ENCODE measurements around the gene ADGRB2.

The ADGRB2 gene

GRCh38 chr1:31702836-31703404 lies 61.2 kb downstream of the ADGRB2 start:
- no peak for DNase-seq (ENCODE audit: low read depth)

GRCh38 chr1:31701091-31701736 lies 62.9 kb downstream of the ADGRB2 start:
- peak; percentile 20 for DNase-seq (ENCODE audit: low read depth)

DNA sequence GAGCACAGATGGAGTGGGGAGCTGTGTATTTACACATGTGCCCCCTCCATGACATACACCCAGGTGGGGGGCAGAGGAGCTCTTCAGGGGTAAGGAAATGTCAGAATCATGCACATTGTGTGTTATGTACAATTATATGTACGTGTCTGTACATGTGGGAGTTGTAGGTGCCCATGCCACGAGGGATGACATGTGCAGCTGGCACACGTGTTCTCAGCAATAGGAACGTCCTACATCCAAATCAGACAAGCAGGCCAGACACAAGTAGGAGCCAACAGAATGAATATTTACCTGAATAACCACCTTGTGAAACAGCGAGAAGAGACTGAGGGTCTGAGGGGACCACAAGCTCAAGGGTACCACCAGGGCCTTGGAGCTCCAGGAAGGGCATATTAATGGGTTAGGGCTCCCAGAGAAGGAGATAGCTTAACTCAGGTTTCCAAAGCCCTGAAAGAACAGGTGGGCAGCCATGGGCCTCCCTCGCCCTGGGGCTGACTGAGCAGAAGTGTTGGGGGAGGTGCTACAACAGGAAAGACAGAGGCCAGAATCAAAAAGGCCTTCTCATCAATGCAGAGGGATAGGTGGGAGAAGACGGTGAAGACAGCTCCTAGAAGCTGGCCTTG lies 63.6 kb downstream of the ADGRB2 start:
- no peak for DNase-seq (ENCODE audit: low read depth)

GRCh38 chr1:31699341-31699891 lies 64.7 kb downstream of the ADGRB2 start:
- no peak for DNase-seq (ENCODE audit: low read depth)

DNA sequence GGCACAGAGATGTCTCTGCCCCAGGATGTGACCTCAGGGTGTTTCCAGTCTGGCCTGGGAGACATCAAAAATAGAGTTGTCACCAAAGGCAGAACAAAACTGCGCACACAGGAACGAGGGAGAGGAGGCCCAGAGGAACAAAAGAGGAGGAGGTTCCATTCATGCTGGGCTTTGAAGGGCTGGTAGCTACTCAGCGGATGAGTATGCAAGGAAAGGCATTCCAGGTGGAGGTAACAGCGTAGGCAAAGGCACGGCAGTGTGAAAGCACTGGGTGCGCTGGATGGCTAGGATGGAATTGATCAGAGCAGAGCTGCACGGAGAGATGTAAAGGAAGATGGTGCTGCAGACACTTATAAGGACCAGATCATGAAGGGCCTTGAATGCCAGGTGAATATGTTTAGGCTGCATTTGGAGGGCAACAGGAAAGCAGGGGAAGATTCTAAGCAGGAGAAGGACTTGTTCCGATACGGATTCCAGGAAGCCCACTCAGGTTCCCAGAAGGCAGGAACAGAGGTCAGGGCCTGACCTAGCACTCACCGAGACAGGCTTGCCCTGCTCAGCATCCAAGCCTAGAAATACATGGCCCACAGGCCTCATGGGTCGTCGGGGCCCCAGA lies 66.7 kb downstream of the ADGRB2 start:
- no peak for DNase-seq (ENCODE audit: low read depth)

GRCh38 chr1:31696242-31696641 lies 67.9 kb downstream of the ADGRB2 start:
- no peak for DNase-seq (ENCODE audit: low read depth)

GRCh38 chr1:31695327-31695726 lies 68.8 kb downstream of the ADGRB2 start:
- no peak for DNase-seq (ENCODE audit: low read depth)

DNA sequence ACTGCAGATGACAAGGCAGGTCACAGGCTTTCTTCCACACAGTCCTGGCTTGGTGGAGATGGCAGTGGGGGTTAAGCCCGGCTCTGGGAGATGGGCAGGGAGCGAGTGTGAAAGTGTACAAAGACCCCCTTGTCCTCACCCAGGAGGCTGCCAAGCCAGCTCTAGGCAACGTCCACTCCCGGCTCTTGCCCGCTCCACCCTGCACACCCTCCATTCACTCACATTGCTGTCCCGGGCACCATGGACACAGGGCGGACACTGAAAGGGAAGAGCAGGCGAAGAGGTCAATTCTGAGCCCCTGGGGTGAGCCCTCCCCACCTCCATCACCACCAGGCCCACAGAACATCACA lies 69.2 kb downstream of the ADGRB2 start:
- DNase-seq (ENCODE audit: low read depth) = no peak

DNA sequence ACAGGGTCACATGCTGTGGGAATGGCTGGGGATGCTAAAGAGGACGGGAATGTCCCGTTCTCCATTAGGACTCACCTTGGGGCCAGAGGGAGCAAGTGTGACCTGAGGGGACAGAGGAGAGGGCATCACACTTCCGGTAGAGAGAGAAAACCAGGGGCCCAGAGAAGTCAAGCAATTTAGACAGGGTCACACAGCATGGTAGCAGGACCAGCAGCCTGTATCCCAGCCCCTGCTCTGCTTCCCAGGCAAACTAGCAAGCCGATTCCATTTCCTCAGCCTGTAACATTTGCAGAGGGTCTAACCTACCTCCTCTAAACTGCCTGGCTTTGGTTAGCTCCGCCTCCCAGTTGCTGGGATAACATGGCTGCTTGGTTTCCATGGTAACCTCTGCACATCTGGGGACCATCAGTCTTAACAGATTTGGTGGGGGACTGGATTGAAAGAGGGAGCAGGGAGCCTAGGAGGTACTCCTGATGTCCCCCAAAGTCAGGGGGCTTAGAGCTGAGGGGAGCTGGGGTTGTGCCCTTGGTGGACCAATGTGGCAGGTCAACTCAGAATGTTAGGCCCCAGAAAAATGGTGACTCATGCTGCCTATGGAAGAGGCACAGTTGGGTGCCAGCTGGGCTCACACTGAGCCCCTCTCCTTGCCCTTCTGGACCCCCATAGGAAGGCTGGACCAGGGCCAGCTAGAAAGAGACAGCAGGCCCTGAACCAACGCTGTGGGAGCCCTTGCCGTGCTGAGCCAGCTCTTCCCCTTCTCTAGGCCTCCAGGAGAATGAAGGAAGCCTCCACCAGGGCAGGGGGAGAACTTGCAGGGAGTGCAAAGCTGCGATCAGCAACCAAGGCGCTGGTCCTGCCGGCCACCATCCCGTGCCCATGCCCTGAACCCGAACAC lies 69.8 kb downstream of the ADGRB2 start:
- no peak for DNase-seq (ENCODE audit: low read depth)

GRCh38 chr1:31693231-31693630 lies 70.9 kb downstream of the ADGRB2 start:
- DNase-seq (ENCODE audit: low read depth) = no peak

GRCh38 chr1:31691951-31692350 lies 72.2 kb downstream of the ADGRB2 start:
- no peak for DNase-seq (ENCODE audit: low read depth)

DNA sequence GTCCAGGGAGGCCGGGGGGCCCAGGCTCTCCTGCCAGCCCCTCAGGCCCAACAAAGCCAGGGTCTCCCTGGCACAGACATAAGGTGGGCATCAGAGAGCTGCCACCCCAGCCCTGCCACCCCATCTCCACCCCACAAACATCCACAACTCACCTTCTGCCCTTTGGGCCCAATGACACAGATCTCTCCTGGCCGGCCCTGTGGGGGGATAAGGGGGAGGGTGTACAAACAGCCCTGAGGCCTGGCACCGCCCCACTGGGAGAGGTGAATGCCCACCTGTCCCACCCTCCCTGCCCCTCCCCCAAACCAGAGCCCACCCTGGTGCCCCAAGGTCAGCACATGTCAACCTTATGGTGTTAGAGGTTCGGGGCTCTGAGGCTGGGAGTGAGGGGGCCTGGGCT lies 72.7 kb downstream of the ADGRB2 start:
- no peak for DNase-seq (ENCODE audit: low read depth)

- DNase-seq (ENCODE audit: low read depth) = no peak
These were observed 73.2 kb downstream of the ADGRB2 start for GRCh38 chr1:31690921-31691320.

DNA sequence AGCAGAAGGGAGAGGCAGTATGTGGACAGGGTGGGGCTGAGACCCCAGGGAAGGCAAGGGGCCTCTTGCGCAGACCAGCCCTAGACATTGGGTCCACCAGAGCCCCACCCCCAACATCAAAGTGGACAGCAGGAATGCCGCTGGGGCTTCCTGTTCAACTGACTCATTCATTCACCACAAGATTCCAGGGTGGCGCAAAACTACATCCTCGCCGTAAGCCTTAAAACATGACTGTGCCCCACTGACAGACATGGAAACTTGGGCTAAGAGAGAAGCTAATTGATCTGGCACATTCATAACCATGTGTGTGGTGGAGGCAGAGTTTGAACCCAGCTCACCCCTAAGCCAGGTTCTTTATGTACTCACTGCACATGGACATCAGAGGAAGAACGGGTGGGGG lies 74.3 kb downstream of the ADGRB2 start:
- DNase-seq (ENCODE audit: low read depth) = no peak

GRCh38 chr1:31689379-31689778 lies 74.8 kb downstream of the ADGRB2 start:
- no peak for DNase-seq (ENCODE audit: low read depth)

DNA sequence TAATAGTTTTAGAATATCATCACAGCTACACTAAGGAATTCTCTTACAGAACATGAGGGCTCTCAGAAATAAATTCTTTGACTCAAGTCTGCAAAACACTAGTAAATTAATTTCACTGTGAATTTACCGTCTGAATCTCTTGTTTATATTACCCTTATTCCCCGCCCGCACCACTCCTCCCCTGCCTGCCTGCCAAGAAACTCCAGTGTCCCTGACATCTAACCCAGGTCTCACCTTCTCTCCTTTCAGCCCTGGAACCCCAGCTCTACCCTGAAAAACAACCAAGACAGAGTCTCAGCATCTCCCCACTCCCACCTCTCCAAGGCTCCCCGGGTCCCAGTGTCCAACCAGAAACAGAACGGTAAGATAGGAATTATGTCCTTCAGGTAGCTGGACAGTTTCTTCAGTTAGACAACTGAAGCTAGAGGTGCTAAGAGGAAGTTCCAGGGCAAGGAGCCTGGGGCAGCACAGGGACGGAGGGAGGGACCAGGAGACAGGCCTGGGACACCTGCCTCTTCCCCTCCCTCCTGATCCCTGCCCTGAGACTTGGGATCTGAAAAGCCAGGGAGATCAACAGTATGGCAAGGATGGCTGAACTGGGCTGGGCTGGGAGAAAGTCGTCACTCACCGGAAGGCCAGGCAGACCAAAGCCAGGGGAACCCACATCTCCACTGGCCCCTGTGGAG lies 75.8 kb downstream of the ADGRB2 start:
- no peak for DNase-seq (ENCODE audit: low read depth)

DNA sequence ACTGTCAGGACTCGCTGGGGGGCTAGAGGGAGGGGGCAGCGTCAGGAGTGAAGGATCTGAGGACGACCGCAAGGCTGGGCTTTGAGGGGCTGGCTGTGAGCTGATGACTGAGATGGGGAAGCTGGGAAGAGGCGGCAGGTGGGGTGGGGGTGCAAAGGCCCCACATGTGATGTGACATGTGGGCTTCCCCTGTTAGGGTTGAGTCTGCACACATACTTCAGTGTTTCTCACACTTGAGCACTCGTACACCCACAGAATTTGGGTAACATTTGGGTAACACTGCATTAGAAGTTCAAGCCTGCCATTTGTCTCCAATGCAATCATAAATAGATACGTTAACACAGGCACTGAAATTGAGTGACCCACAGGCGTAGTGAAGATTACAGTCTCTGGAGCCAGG lies 76.5 kb downstream of the ADGRB2 start:
- no peak for DNase-seq (ENCODE audit: low read depth)

DNA sequence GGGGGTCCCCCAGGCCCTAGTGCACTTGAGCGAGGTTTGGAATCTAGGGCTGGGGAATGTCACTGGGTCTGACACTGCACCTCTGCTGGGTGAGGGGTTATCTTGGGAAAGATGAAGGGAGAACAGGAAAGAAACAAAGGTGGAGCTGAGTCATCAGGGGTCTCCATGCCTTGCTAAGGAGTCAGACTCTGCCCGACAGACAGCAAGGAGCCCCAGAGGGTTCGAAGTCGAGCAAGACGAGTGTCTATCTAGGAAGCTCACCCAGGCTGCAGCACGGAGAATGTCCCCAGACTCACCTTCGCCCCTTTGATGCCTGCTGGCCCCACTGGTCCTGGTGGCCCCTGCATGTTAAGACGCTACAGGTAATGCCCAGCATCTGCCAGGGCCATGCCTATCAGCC lies 78.3 kb downstream of the ADGRB2 start:
- DNase-seq (ENCODE audit: low read depth) = no peak

DNA sequence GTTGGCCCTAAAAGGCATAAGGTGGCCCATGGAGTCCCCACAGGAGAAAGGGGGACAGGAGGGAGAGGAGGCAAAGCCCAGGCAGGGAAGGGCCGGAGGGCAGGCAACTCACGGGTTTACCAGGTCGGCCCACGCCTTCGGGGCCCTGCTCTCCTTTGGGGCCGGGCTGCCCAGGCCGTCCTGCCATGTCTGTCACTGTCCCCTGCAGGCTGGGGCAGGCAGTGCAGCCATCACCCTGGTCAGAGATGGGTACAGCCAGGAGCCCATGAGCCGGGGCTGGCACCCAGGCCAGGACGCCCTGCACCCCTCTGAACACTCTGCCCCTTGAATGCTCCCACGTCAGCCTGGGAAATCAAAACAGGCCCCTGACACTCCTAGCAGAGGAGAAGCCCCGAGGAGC lies 80.1 kb downstream of the ADGRB2 start:
- DNase-seq (ENCODE audit: low read depth) = no peak

DNA sequence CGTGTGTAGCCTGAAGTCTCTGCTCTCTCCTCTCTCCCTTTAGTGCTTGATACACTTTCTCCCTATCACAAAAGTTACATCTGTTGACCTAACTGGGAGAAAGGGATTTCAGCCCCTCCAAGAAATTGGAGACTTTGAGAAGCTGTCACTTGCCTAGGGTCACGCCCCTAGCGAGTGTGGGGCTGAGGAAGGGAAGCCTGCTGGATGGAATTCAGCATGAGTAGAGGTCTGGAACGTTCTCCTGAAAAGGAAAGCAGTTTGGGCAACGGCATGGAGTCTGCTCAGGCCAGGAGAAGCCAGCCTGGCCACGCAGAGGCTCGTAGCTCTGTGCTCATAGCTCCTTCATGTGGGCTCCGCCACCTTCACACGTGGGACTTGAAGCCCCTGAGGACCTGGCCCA lies 82.7 kb downstream of the ADGRB2 start:
- no peak for DNase-seq (ENCODE audit: low read depth)

DNA sequence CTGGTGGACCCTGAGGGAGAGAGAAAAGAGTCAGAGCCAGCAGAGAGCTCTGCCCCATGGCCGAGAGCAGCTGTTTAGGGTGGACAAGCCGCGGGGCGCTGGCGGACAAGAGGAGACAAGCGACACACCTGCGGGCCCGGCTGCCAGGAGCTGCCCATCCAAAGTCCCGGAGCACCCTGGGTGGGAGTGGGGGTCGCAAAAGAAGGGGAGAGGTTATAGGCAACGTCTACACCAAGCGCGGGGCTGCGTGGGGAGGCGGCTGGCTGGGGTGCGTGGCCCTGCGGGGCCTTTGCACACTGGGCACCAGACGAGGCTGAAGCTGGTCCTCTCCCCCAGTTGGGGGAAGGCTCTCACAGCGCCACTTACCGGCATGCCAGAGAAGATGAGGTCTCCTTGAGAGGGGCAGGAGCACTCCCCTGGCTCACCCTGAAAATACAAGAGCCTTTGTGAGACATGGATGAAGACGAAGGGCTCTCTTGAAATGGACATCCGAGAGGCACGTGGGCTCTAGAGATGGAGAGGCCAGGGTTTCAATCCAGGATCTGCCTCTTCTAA lies 84.4 kb downstream of the ADGRB2 start:
- no peak for DNase-seq (ENCODE audit: low read depth)
